Mesenchymal stem cell (in vitro differentiated cells and primary cell): Measurements from ENCODE around the gene ALAD.
"Not testable (repeated sequence)": the region's sequence is repeated elsewhere in the genome, so short reads cannot be mapped to it uniquely, and the experiment has no call there.

Experiments
- DNase-seq: peaks from one replicate; pipeline ENCODE4 v3.0.0-alpha.2; 2013
- H2AFZ ChIP-seq: one replicate; pipeline ENCODE4 v1.6.1; 2013; ENCODE audit warnings: low read depth, mild to moderate bottlenecking, control low read depth, inconsistent platforms, low read length, moderate library complexity
- H2AK5ac ChIP-seq: 2 replicates; pipeline ENCODE4 v1.6.1; 2013; ENCODE audit warnings: low read length, moderate library complexity, mild to moderate bottlenecking, inconsistent platforms; ENCODE audit not compliant: severe bottlenecking
- H2BK120ac ChIP-seq: one replicate; pipeline ENCODE4 v1.6.1; 2013; ENCODE audit warnings: low read depth, mild to moderate bottlenecking, inconsistent platforms, low read length, moderate library complexity
- H2BK12ac ChIP-seq, 2 experiments: one replicate each; pipeline ENCODE4 v1.6.1; 2013; ENCODE audit warnings: inconsistent platforms in 2 of 2, low read length in 2 of 2, mild to moderate bottlenecking in 2 of 2, moderate library complexity in 2 of 2, control low read depth in 1 of 2
- H2BK15ac ChIP-seq: one replicate; pipeline ENCODE4 v1.6.1; 2013; ENCODE audit warnings: mild to moderate bottlenecking, low read depth, inconsistent platforms; ENCODE audit not compliant: poor library complexity, severe bottlenecking
- H2BK5ac ChIP-seq: 2 replicates; pipeline ENCODE4 v1.6.1; 2013; ENCODE audit warnings: low read depth, mild to moderate bottlenecking, low read length, control low read depth, inconsistent platforms; ENCODE audit not compliant: poor library complexity, severe bottlenecking
- H3K14ac ChIP-seq, 2 experiments: one replicate each; pipeline ENCODE4 v1.6.1; 2013; ENCODE audit warnings: inconsistent platforms in 2 of 2, low read length in 2 of 2, control low read depth in 1 of 2, mild to moderate bottlenecking in 1 of 2, moderate library complexity in 1 of 2
- H3K18ac ChIP-seq, 2 experiments: one replicate each; pipeline ENCODE4 v1.6.1; 2013; ENCODE audit warnings: inconsistent platforms in 2 of 2, low read length in 2 of 2, control low read depth in 1 of 2, low read depth in 1 of 2, mild to moderate bottlenecking in 1 of 2
- H3K23ac ChIP-seq, 2 experiments: one replicate each; pipeline ENCODE4 v1.6.1; 2013; ENCODE audit warnings: inconsistent platforms in 2 of 2, low read length in 2 of 2, mild to moderate bottlenecking in 2 of 2, moderate library complexity in 2 of 2, control low read depth in 1 of 2
- H3K27ac ChIP-seq: 2 replicates; pipeline ENCODE4 v1.5.1; 2013; ENCODE audit warnings: mild to moderate bottlenecking, moderate library complexity, low read length, control low read depth, inconsistent platforms; ENCODE audit not compliant: poor library complexity, severe bottlenecking
- H3K27me3 ChIP-seq, 2 experiments: 2 replicates each; pipeline versions ENCODE4 v1.6.1 to v1.7.0; 2013; ENCODE audit warnings: low read length in 2 of 2, mild to moderate bottlenecking in 2 of 2, moderate library complexity in 2 of 2, control low read depth in 1 of 2, inconsistent platforms in 1 of 2; ENCODE audit not compliant: control insufficient read depth in 1 of 2, insufficient read depth in 1 of 2
- H3K36me3 ChIP-seq, 2 experiments: 2 replicates each; pipeline versions ENCODE4 v1.6.1 to v1.7.0; 2013; ENCODE audit warnings: low read length in 2 of 2, control low read depth in 1 of 2, inconsistent platforms in 1 of 2, low read depth in 1 of 2, mild to moderate bottlenecking in 1 of 2; ENCODE audit not compliant: insufficient read depth in 2 of 2, control insufficient read depth in 1 of 2
- H3K4ac ChIP-seq, 2 experiments: one replicate each; pipeline ENCODE4 v1.6.1; 2013; ENCODE audit warnings: inconsistent platforms in 2 of 2, low read length in 2 of 2, mild to moderate bottlenecking in 2 of 2, moderate library complexity in 2 of 2, control low read depth in 1 of 2, low read depth in 1 of 2
- H3K4me1 ChIP-seq: 2 replicates; pipeline ENCODE4 v1.6.1; 2013; ENCODE audit warnings: low read depth, low read length, control low read depth; ENCODE audit not compliant: control insufficient read depth, insufficient read depth
- H3K4me2 ChIP-seq: 2 replicates; pipeline ENCODE4 v1.6.1; 2013; ENCODE audit warnings: low read length, mild to moderate bottlenecking, inconsistent platforms; ENCODE audit not compliant: poor library complexity, severe bottlenecking
- H3K4me3 ChIP-seq, 2 experiments: 2 replicates each; pipeline versions ENCODE4 v1.5.1 to v1.7.0; 2013; ENCODE audit warnings: low read length in 2 of 2, mild to moderate bottlenecking in 2 of 2, control low read depth in 1 of 2, low read depth in 1 of 2; ENCODE audit not compliant: insufficient read depth in 1 of 2
- H3K79me1 ChIP-seq: replicated peaks from 2 replicates; pipeline ENCODE4 v1.6.1; 2013; ENCODE audit warnings: mild to moderate bottlenecking, control low read depth, low read length, inconsistent platforms; ENCODE audit not compliant: poor library complexity, severe bottlenecking
- H3K9ac ChIP-seq: 2 replicates; pipeline ENCODE4 v1.7.0; 2013; ENCODE audit warnings: mild to moderate bottlenecking, low read length, moderate library complexity
- H3K9me3 ChIP-seq: 2 replicates; pipeline ENCODE4 v1.7.0; 2013; ENCODE audit warnings: mild to moderate bottlenecking, low read length; ENCODE audit not compliant: control insufficient read depth
- H4K8ac ChIP-seq: one replicate; pipeline ENCODE4 v1.6.1; 2013; ENCODE audit warnings: inconsistent platforms, mild to moderate bottlenecking, low read length, moderate library complexity
- H4K91ac ChIP-seq: one replicate; pipeline ENCODE4 v1.6.1; 2013; ENCODE audit warnings: mild to moderate bottlenecking, low read length, inconsistent platforms
- WGBS: methylation state at CpG from one replicate; pipeline ENCODE4 v1.1.7; 2013; ENCODE audit warnings: mixed read lengths; 5-methylcytosine and 5-hydroxymethylcytosine counted together

ALAD gene

GRCh38 chr9:113381441-113381840 is 19.6 kb downstream of the ALAD start:
- H3K14ac ChIP-seq, H3K4me2 ChIP-seq, H2AFZ ChIP-seq, H3K4me3 ChIP-seq, H3K27ac ChIP-seq, H2BK120ac ChIP-seq, H3K9me3 ChIP-seq, H3K9ac ChIP-seq, H2BK15ac ChIP-seq, H4K8ac ChIP-seq, H3K27me3 ChIP-seq, H3K23ac ChIP-seq, H2AK5ac ChIP-seq, H3K79me1 ChIP-seq, H3K18ac ChIP-seq, H3K4ac ChIP-seq, H2BK12ac ChIP-seq, DNase-seq, H2BK5ac ChIP-seq, H3K36me3 ChIP-seq, H3K4me1 ChIP-seq, H4K91ac ChIP-seq: not testable (repeated sequence)
- WGBS, result 85% methylated on average over 6 of the region's 7 CpGs

GRCh38 chr9:113380869-113381378 is 20.2 kb downstream of the ALAD start:
- H3K23ac ChIP-seq, result no peak overlapping the region
- H3K27me3 ChIP-seq, result no peaks in the 10 kb centered on the region
- H2AK5ac ChIP-seq, result no peak overlapping the region
- WGBS, result 80% methylated on average over 1 of the region's 1 CpG
- no peak overlapping the region for H3K27ac ChIP-seq
- H3K4me1 ChIP-seq, result peaks cover 3% of the 10 kb centered on the region
- no peak overlapping the region for H3K14ac ChIP-seq
- H3K79me1 ChIP-seq, result no peaks in the 10 kb centered on the region
- H3K18ac ChIP-seq, result no peak overlapping the region
- H3K4ac ChIP-seq, result no peak overlapping the region
- H4K91ac ChIP-seq, result no peak overlapping the region
- no peak for DNase-seq
- peaks cover 0 to 4% of the 10 kb centered on the region in 2 experiments for H3K36me3 ChIP-seq
- no peak overlapping the region for H3K4me2 ChIP-seq
- H3K9me3 ChIP-seq, result no peaks in the 10 kb centered on the region
- no peak overlapping the region for H3K4me3 ChIP-seq
- no peak overlapping the region for H2BK120ac ChIP-seq
- no peak overlapping the region for H2BK5ac ChIP-seq
- no peak overlapping the region for H3K9ac ChIP-seq
- H2BK15ac ChIP-seq, result no peak overlapping the region
- H4K8ac ChIP-seq, result no peak overlapping the region
- no peak overlapping the region for H2AFZ ChIP-seq
- no peak overlapping the region for H2BK12ac ChIP-seq

- H2AK5ac ChIP-seq, H3K27ac ChIP-seq, H2BK5ac ChIP-seq, H2AFZ ChIP-seq, H3K4me3 ChIP-seq, DNase-seq, H3K4me2 ChIP-seq, H2BK15ac ChIP-seq, H2BK12ac ChIP-seq, H3K18ac ChIP-seq, H3K79me1 ChIP-seq, H4K91ac ChIP-seq, H3K14ac ChIP-seq, H3K4ac ChIP-seq, H3K4me1 ChIP-seq, H4K8ac ChIP-seq, H2BK120ac ChIP-seq, H3K9ac ChIP-seq, H3K36me3 ChIP-seq, H3K27me3 ChIP-seq, H3K9me3 ChIP-seq, H3K23ac ChIP-seq: not testable (repeated sequence)
- 86% methylated on average over 2 of the region's 2 CpGs for WGBS
Observed at GRCh38 chr9:113379829-113380210, 21.3 kb downstream of the ALAD start.

GRCh38 chr9:113379094-113379828 is 21.8 kb downstream of the ALAD start:
- not testable (repeated sequence) for H3K27ac ChIP-seq, H3K14ac ChIP-seq, H3K9me3 ChIP-seq, H3K23ac ChIP-seq, H4K91ac ChIP-seq, H2BK15ac ChIP-seq, H3K79me1 ChIP-seq, DNase-seq, H3K9ac ChIP-seq, H2BK12ac ChIP-seq, H3K4me1 ChIP-seq, H3K4me2 ChIP-seq, H2BK5ac ChIP-seq, H2AFZ ChIP-seq, H2AK5ac ChIP-seq, H3K4ac ChIP-seq, H3K36me3 ChIP-seq, H2BK120ac ChIP-seq, H3K4me3 ChIP-seq, H3K18ac ChIP-seq, H3K27me3 ChIP-seq, H4K8ac ChIP-seq
- WGBS, result 65% methylated on average over 20 of the region's 24 CpGs
